Retina (tissue), 1 donor: ENCODE results near the gene EGFR.

Source experiments
- DNase-seq: peaks from one replicate; pipeline ENCODE4 v3.0.0-alpha.2; 2016

The EGFR gene

DNA sequence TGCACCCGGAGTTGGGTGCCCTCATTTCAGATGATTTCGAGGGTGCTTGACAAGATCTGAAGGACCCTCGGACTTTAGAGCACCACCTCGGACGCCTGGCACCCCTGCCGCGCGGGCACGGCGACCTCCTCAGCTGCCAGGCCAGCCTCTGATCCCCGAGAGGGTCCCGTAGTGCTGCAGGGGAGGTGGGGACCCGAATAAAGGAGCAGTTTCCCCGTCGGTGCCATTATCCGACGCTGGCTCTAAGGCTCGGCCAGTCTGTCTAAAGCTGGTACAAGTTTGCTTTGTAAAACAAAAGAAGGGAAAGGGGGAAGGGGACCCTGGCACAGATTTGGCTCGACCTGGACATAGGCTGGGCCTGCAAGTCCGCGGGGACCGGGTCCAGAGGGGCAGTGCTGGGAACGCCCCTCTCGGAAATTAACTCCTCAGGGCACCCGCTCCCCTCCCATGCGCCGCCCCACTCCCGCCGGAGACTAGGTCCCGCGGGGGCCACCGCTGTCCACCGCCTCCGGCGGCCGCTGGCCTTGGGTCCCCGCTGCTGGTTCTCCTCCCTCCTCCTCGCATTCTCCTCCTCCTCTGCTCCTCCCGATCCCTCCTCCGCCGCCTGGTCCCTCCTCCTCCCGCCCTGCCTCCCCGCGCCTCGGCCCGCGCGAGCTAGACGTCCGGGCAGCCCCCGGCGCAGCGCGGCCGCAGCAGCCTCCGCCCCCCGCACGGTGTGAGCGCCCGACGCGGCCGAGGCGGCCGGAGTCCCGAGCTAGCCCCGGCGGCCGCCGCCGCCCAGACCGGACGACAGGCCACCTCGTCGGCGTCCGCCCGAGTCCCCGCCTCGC, at the start of gene EGFR:
Gene EGFR, plus strand, starts transcription at position 657 of the 830 bp plus-strand sequence. CDS start 261 bp downstream, outside the sequence.
- peak; percentile 86 for DNase-seq

DNA sequence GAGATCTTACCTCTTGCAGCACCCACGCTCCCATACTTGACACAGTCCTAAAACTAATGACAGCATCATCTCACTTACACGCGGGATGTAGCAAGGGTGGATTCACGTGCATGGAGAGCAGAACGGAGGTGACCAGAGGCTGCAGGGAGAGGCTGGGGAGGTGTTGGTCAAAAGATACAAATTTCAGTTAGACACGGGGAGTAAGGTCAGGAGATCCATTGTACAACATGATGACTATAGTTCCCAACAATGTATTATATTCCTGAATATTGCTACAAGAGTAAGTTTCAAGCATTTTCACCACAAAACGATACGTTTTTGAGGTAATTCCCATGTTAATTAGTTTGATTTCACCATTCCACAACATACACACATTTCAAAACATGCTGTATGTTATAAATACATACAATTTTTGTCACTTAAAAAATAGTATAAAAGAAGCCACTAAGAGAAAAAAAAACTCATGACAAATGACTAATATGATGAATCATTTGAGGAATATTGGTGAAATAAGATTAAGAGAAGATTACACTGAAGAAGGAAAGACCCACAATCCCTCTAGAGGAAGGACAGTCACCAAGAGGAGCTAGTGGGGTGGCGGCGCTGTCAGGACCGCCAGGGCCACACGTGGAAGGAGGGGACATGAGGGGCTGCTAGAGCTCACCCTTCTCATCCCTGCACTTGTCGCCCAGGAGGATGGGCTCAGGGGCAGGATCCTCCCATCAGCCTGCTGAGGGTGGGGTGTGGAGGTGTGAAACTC, 49.4 kb upstream of the EGFR start:
- no peak for DNase-seq

DNA sequence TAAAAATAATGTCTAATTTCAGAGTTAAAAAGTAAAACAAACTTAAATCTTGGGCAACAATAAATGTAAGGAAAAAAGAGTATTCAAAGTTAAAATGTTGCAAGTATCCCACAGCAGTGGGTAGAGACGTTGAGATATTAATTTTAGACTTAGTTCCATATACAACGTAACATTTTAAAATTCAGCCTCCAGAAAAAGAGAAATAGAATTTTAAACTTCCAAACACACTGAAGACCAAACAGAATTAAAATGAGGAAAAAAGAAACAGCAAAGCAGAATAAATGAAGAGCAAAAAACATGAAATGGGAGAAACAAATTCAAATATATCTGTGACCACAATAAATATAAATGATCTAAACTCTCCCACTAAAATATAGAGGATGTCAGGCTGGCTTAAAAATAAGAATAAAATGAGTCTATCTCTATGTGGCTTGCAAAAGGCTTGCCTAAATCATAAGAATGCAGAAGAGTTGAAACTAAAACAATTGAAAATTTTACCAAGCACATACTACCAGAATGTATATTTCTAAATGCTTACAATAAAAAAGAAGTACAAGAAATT, 46.0 kb upstream of the EGFR start:
- DNase-seq: no peak

DNA sequence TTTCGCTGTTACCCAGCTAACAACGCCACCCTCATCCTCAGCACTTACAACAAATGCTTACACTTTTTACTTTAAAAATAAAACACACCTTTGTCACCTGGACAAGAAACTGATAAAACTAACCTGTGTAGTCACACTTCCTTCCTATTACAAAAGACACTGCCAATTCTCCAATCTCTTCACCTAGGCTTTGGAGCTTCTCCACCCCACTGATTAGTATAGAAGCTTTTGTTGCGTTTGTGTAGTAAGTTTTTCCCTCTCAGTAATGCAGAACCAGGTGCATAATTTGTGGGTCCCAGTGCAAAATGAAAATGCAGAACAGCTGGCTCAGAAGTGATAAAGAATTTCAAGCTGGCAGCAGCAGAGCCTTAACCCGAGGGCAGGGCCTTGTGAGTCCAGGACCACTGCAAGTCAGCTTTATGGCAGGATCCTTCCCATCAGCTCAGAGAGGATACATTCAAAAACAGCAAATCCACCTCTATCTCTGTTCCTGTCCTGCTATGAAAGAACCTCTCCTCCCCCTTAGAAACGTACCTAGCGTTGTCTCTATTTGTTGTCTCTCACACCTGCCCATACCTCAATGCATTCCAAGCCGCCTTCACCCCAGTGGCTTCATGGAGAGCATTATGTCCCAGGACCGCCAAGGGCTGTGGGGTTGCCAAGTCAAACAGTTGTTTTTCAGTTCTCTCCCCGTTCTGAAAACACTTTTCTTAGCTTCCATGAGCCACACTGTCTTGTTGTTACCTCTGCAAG, 40.3 kb upstream of the EGFR start:
- DNase-seq: no peak

DNA sequence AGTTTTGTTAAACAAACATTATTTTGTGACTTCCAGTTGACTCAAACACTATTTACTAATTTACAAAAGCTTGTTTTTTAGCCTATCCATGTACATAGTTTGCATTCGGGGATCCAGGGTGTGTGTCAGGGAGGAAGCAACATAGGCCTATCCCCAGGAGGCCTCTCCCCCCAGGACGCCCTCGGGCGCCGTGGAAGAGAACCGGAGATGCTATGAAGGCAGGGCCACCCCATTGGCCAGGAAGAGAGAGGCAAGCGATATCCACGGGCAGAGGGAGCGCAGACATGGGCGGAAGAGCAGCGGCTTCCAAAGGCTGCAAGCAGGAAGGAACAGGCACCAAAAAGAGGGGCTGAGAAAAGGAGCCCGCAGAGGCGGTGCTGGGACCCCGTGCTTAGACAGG, 38.3 kb upstream of the EGFR start:
- DNase-seq: no peak

DNA sequence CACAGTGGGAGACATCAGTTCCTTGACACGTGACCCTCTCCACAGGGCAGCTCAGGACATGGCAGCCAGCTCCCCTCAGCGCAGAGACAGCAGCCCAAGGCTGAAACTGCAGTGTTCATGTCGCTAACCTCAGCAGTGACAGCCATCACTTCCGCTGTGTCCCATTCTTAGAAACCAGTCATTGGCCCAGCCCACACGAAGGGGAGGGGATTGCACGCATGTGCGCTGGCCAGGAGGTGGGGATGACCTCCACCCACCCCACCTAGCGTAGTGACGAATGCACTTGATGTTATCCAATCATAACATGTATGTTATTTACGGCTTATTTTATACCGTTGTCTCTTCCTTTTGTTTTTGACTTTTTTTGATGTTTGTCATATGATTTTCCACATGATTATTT, 36.9 kb upstream of the EGFR start:
- DNase-seq: no peak

DNA sequence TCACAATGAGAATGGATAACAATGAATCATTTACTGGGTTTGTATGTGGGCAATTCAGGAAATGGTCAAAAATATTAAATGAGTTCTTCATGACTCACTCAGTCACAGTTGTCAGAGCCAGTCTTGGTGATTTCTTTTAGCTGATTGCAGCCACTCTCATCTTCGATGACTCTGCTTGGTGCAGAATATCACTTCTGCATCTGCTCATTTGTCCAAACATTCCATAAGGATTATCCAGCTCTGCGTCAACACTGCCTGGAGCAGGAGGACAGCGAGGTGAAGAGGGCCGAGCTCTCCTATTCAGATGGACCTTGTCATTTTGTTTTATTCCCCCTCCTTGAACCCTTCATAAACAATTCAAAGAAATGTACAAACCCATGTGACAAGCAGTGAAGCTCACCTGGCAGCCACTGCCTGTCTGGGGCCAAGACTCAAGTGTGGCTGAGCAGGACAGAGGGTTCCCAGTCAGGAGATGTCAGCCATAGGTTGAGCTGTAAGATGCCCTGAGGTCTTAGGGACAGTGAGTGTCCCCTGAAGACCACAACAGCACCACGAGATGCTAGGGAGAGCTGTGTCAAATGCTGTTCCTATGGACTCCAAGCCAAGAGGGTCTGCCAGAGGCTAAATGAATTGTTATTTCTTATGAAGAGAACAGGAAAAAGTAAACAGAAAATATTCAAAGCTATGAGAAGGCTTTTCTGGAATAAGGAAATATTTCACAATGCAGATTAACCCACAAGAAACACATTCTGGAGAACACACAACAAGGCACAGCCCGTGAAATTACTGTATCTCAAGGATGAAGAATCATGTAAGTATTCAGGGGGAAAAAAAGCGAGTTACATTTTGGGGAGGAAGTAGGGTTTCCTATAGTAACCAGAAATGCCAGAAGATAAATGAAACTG, 33.1 kb upstream of the EGFR start:
- no peak for DNase-seq

DNA sequence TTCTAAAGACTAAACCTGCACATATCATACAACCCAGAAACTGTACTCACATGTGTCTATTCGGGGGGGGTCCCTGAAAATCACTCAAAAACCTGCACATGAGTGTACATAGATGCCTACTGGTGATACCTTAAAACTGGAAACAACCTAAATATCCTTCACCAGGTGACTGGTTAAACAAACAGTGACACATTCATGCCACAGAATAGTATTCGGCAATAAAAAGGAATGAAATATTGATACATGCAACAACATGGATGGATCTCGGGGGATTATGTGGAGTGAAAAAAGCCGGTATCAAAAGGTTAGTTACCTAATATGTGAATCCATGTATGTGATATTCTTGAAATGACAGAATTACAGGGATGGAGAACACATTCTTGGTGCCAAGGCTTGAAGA, 32.1 kb upstream of the EGFR start:
- no peak for DNase-seq

DNA sequence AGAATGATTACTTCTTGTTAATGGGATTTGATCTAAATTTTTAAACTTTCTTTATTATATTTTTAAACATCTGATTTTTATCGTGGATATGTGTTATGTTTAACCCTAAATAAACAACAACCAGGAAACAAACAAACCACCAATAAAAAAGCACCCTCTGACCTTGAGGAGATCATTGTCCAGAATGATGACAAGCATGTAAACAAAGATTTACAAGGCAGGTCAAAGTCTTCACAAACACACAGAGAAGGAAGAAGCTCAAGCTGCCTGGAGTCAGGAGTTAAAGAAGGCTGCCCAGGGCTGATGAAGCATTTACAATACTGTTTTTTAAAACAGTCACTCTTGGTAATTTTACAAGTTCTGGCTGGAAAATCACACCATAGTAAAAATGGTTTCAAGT, 31.0 kb upstream of the EGFR start:
- no peak for DNase-seq

DNA sequence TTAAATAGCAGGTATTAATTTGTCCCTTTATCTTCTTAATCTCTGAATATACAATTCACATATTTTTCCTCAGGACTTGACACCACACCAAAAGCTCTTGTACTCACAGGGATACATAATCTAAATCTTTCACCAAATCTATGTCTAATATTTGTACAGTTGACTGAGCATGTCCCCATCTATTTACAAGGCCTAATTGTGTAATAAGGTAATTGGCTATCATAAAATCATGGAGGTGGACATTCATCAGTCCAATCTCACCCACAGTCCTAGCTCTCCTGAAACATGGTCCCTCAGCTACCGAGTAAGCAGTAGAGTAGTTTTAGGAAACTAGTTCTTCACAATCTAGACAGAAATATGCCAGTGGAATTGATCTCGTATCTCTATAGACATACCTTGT, 30.3 kb upstream of the EGFR start:
- no peak for DNase-seq

DNA sequence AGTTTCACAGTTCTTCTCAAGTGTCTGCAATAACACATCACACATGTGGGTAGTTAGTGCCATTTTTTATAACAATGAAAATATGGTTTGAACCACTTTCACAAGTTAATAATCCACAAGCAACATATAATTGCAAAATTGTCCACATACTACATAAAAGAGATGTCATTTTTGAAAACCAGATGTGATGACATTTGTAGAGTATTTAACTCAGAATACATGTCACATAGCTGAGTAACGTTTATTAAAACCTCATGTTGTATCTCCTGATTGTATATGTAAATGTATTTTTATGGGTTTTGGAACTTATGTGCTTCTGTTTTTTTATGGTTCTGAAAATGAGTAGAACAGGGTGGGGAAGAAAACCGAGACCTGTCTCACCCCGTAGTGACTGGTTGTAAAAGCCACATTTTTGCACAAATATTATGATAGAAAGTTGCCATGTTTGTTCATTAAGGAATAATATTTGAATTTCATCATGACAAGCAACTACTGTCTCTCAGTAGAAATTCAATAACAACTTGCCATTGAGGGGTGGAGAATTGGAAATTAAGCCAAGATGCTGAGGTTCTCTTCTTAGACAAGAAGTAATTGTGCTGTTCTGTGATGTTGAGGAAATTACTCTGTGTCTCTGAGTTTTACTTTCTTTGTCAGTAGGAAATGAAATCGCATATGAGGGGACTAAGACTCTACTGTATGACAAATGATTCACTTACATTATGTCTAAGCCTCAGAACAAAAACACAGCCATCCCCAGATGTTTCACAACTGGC, 29.2 kb upstream of the EGFR start:
- no peak for DNase-seq

DNA sequence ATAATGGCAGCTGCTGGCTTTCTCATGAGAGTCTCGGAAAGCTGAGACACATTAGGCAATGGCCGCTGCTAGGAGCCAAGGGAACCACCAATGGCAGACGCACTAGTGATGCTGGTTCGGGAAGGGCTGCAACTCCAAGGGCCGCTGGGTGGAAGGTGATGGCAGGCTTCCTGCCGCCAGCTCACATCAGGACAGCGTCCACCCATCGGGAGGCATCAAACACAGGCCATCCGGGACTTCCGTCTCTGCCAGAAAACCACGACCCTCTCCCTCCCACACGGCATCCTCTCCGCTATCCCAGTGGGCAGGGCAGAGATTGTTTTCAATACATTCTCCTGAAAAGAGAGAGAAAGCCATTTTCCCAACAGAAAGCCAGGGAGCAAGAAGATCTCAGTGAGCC, 27.5 kb upstream of the EGFR start:
- DNase-seq: no peak

DNA sequence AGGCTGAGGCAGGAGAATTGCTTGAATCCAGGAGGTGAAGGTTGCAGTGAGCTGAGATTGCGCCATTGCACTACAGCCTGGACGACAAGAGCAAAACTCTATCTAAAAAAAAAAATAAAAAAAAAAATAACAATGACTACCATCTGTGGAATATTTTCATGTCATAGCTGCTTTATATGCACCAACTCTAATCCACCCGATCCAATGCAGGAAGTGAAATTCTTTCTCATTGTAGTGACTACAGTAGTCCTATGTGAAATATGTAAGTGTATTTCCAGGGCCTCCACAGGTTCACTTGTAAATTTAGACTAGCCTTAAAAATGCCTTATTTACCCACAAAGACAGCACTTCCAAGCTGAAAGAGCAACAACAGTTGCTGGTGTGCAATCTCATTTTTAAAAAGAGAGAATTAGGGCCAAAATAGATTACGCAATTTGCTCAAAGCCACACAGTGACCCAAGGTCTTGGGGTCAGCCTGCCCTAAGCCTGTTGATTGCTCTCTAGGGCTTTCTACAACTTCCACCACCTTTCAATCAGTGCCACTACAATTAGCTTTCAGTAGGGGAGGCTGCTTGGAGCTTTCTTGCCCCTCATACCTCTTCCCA, 25.8 kb upstream of the EGFR start:
- no peak for DNase-seq

DNA sequence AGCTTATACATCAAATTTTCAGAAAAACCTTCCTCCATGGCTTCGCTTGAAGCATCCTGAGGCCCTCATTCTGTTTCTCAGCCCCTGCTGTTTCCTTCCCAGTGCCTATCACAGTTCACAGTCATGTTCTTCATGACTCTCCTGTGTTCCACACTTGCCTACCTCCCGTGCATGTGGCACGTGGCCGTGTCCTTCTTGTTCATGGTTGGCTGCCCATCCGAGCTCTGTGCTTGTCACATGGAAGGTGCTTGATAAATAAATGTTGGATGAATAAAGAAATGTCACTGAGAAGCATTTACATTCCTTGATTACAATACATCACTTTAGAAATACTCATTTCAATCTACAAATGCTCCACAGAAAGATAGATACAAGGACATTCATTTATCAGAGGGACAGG, 23.7 kb upstream of the EGFR start:
- DNase-seq: no peak

DNA sequence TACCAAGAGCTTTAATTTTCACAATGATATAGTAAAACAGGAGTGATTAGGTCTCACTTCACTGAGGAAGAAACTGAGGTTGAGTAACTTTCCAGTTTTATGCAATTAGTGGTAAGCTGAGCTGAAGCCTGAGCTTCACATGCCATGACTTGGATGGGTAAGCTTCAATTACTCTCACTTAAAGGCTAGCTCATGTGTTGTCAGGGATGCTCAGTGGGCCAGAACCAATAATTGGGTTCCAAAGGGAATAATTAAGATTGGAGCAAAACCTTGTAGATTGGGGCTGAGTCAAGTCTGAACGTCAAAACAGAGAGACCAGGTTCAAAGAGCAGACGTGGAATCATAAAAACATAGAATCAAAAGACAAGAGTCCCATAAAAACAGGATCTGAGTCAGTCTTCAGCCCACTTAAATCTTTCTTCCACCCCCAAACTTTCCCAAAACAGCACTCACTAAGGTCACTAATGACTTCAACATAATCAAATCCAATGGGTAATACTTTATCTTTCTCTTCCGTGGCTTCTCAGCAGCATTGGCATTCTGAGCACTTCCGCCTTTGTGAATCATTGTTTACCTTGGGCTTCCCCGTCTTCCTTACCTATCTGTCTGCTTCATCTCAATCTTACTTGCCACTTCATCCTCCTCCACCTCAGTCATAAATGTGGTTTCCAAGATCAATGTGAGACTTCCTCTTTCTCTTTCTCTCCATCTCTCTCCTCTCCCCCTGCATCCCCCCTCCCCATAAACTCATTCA, 23.0 kb upstream of the EGFR start:
- DNase-seq: no peak

DNA sequence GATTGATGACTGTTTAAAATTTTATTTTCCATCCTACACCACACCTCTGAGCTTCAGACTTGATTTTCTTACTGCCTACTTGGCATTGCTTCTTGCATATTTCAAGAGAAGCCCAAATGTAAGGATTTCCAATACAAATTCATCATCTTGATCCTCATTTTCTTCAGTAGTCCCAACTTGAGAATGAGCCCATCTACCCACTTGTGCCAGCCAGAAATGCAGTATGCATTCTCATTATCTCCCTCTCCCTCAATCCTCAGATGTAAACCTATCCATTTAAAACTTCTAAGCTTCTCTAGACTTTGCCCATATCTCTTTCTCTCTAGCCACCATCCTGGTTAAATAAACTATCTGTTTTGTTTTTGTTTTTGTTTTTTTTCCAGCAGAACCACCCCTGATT, 22.4 kb upstream of the EGFR start:
- DNase-seq: no peak

DNA sequence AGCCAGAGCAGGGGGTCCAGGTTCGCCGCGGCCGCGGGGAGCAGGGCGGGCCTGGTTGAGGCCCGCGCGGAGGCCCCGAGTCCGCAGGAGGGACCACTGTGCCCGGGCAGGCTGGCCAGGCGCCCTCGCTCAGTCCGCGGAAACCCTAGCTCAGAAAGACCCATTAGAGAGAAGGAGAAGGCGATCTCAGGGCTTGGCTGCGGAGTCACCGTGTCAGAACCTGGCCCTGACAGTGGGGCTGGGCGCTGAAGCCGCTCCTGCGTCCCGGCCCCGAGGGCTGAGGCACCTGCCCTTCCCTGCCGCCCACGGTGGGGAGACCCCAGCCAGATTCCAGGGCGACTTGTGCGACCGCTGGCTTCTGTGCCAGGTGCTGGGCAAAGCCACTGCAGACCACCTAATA, 14.2 kb upstream of the EGFR start:
- DNase-seq: no peak

DNA sequence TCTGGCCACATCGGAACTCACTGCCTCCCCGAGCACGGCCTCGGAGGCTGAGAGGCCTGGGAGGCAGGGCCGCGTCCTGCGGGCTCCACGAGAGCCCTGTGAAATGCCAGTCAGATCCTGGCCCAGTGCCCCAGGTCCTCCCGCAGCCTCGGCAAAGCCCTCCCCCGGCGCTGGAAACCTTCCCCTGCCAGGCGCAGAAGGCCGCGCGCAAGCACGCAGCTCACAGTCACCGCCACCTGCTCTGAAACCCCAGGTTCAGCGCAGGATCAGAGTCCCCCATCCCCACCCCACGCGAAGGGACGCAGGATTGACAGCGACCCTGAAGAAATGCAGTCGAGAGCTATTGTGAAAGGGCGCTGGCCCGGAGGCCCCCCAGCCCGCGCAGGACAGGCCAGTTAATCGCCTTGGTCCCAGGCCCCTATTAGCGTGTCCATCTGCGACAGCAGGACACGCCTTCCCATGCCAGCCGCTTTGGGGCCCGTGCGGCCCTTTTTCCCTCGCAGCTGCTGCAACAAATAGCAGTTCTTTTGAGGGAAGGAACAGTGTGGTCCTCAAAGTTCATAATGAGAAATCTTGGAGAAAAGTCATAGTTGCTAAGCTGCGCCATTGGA, 13.5 kb upstream of the EGFR start:
- peak; percentile 75 for DNase-seq

DNA sequence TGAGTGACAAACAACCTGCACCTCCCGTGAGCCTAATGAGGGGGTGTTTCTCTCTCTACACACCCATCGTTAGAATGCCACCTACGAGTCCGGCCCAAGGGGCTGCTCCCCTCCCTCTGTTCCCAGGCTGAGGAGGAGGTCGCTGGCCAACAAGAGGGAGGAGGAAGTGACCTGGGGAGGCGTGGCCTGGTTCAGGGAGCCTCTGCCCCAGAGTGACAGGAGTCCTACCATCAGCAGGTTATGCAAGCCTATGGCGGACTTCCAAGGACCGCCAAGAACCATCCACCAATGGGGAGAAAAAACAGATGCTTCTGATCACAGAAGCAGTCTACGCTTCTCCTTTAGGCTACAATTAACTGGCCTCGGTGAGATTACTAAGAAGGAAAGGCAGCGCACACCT, 12.3 kb upstream of the EGFR start:
- DNase-seq: no peak

DNA sequence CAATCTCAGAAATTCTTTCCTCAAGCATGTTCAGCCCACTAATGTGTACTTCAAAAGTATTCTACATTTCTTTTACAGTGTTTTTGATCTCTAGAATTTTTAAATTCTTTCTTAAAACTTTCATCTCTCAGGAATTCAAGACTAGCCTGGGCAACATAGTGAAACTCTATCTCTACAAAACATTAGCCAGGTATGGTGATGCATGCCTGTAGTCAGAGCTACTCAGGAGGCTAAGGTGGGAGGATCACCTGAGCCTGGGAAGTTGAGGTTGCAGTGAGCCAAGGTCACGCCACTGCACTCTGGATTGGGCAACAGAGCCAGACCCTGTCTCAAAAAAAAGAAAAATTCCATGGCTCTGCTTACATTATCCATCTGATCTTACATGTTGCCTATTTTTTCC, 5.0 kb upstream of the EGFR start:
- DNase-seq: no peak
